NCI-H2171 (cell line): ENCODE data around the gene GALNT18.
A peak's percentile ranks its signal among the peaks of the same experiment; 100 is the strongest.

Experiments used
- DNase-seq: peaks from one replicate; lab custom pipeline; 2025; lab: John Stamatoyannopoulos, UW

GALNT18 gene

DNA sequence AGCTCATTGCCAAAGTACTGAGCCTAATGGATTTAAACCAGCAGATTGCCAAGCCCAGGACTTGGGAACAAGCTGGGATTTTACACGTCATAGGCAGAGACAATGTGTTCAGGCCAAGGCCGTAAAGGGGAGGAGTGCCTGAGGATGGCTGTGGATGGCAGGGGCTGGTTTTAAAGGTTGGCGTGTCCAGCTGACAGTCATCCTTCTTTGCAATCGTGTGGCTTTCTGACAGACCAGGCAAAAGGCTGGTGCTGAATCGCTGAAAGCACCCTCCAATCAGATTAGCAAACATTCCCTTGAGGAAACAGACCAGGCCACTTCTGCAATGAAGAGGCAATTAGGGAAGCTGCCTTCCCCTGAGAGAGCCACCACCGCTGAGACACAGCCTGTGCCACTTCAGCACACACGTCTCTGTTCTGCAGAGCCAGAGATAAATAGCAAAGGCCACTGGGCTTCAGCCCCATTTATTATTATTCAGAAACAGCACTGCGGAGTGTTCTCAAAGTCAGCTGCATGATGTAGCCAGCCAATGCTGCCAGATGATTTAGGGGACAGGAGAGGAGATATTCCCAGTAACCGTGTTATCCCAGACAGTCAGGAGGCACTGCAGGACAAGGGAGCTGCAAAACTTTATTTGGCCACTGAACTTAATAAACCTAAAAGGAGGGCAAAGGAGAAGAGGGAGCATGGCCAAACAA lies 214.6 kb downstream of the GALNT18 start:
- peak; percentile 23 for DNase-seq

DNA sequence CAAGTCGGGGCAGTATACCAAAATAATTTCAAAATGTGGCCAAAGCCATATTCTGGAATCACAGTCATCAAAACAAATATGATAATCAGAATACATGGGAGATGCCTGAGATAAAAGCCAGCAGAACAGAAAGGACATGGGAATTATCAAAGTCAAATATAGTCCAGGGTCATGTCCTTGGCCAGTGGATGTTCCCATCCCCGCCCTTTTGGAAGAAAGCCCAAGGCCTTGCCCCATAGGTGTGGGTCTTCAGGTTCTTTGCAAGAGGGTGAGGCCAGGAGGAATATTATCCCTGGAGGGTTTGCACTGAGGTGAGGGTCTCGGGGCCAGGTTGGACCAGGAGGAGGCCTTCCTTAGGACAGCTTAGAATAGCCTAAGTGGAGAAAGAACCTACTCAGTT lies 215.2 kb downstream of the GALNT18 start:
- DNase-seq, result no peak

DNA sequence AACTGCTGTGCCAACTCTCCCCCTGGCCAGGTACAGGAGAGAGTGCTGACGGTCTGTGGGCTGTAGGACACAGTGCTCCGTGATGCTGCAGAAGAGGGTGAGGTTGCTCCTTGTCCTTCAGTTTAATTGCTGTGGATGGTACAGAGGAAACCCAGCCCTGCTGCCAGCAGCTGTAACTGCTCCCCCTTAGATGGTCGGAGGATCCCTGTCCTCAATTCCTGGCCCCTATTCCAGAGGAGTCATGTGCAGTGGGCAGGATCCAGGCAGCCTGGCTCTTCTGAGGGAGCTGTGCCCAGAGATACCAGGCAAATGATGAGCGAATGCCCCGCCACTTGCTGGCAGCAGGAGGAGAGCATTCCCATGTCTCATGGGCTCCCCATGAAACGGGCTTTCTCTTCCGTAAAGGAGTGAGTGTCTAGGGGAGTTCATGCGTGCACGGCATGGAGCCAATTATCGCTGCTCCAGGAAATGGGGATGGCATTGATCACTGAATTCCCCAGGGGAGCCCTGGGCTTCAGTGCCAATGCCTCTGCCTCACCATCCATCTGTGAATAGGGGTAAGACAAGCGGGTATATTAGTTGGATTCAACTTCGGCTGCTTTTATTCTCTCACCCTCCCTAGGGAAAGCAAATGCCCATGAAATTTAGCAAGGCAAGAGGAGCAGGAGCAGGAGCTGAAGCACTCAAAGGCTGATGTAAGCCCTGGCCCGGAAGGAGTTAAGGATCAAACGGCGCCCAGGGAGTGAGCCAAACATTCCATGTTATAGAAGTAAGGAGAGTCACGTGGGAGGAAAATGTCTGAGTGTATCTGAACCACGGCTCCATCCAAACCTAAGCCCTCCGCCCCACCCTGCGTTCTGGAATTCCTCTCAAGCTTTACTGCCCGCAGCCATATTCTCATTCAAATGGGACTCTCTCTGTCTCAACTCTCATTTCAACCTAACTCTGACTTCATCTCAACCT lies 217.8 kb downstream of the GALNT18 start:
- no peak for DNase-seq

- no peak for DNase-seq
Measured at GRCh38 chr11:11401960-11402535, 219.8 kb downstream of the GALNT18 start.

DNA sequence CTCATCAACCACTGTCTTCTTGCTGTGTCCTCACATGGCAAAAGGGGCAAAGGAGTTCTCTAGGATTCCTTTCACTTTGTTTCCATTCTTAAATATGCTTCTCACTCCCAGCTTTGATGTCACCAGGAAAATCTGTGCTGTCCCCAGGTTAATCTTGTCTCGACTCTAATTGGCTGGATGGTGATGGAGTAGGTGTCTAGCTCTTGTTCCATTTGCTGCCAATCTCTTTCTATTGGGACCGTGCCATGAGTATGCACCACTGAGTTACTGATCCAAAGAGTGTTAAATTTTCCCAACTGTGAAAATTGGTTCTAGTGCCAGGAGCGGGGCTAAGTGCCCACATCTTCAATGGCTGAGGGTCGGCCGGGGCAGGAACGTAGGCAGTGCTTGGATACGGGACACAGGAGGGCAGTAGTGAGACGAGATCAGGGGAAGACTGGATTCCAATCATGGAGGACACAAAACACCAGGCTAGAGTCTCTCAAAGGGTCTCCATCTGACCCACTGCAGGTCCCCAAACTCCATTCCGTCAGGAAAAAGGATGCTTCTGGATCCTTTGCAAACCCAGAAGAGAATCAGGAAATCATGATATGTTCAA lies 221.1 kb downstream of the GALNT18 start:
- DNase-seq, result no peak

DNA sequence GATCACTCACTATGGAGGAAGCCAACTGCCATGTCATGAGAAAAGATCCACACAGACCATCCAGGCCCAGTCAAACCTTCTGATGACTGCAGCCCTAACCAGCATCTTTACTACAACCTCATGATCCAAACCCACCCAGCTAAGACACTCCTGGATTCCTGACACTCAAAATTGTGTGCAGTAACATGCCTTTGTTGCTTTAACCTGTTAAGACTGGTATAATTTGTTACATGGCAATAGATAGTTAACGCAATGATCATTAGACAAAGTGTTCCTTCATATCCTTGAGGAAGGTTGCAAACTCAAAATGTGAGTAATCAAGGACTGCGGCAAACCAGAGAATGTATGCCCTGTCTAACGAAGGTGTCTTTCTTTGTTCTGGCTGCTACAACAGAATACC lies 221.7 kb downstream of the GALNT18 start:
- DNase-seq, result no peak

GRCh38 chr11:11397781-11398180 lies 224.0 kb downstream of the GALNT18 start:
- no peak for DNase-seq

DNA sequence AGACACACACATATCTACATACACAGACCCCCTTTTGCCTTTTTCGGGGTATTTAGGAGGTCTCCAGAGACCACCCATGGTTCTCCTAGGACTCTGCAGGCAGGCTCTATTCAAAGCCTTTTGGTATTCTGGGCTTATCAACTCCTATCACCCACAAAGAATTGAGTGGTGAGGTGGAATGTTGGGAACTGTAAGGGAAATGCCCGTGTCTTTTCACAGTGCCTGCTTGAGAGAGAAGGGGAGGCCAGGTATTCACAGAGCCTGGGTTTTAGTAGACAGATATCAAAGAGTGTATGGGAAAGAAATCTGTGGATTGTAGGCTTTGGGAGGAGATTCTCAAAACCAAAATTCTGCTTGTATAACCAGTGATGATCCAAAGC lies 224.8 kb downstream of the GALNT18 start:
- no peak for DNase-seq

DNA sequence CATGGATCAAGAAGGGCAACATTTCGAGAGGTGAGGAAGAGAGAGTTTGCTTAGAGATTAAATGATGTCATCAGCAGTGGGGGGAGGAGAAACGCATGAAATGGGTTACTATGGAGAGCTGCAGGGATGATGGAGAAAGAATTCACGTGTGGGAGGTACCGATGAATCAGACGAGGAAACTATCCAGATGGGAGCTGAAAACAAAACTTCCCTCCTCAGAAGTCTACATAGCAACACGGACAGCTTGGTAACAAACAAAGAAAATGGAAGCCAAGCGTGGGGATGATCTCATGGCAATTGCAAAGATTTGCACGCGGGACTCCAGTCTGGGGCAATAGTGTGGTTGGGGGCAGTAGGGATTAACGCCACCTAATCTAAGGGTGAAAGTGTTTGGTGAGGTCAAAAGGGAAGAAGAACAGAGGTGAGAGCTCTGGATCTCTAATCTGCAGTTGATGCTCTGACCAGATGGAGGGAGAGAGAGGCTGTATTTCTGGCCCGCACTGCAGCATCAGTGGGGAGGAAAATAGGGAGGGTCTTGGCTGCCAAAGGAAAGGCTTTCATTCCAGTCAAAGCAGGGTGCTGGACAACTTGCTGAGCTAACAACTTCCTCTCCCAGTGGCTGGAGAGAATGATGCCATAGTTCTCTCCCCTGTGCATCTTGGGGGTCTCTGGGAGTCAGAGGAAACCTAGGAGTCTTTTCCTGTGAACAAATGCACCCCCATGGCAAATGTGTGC lies 225.3 kb downstream of the GALNT18 start:
- DNase-seq, result no peak

- DNase-seq, result no peak
Measured at GRCh38 chr11:11395126-11395525, 226.7 kb downstream of the GALNT18 start.

DNA sequence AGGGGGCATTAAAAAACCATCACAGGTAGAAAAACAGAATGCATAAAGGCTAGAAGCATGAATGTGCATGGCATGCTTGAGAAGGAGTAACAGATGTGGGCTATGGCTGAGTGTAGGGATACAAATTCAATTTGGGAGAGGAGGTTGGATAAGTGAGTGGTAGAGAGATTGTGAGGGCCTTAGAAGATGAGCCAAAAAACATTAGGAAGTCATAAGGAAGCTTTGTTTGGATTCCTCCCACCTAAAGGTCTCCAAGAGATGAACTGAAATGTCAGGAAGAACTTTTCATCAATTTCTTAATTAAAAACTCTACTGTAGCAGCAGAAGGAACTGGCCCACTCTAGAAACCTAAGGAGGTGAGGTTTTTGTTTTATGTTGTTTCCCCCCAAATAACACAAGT lies 227.6 kb downstream of the GALNT18 start:
- DNase-seq, result no peak

GRCh38 chr11:11391796-11392463 lies 229.9 kb downstream of the GALNT18 start:
- no peak for DNase-seq

GRCh38 chr11:11391169-11391568 lies 230.6 kb downstream of the GALNT18 start:
- no peak for DNase-seq

GRCh38 chr11:11390068-11390771 lies 231.6 kb downstream of the GALNT18 start:
- DNase-seq, result no peak

- no peak for DNase-seq
Measured at GRCh38 chr11:11389238-11389637, 232.6 kb downstream of the GALNT18 start.

GRCh38 chr11:11387622-11388305 lies 234.0 kb downstream of the GALNT18 start:
- no peak for DNase-seq

- no peak for DNase-seq
Measured at GRCh38 chr11:11387207-11387606, 234.6 kb downstream of the GALNT18 start.

DNA sequence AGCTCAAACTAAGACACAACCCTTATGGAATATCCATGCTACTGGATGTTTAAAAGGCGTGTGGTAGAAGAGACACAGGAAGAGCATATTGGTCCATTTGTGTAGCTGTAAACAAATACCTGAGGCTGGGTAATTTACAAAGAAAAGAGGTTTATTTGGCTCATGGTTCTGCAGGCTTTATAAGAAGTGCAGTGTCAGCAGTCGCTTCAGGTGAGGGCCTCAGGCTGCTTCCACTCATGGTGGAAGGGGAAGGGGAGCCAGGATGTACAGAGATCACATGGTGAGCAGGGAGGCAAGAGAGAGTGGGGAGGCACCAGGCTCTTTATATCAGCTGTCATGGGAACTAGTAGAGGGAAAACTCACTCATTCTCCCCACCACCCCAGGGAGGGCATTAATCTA lies 237.0 kb downstream of the GALNT18 start:
- DNase-seq, result no peak

- DNase-seq, result no peak
Measured at GRCh38 chr11:11383995-11384394, 237.8 kb downstream of the GALNT18 start.
